Measurements from ENCODE around the gene TARP.
"Not testable (repeated sequence)": the region's sequence is repeated elsewhere in the genome, so short reads cannot be mapped to it uniquely, and the experiment has no call there.

Gene TARP

GRCh38 chr7:38264602-38265001 is 8.8 kb downstream of the TARP start:
- H4K20me1 ChIP-seq (ENCODE audit: insufficient read depth, low read length); H3K23ac ChIP-seq (ENCODE audit: low read depth, low read length); H3K9me3 ChIP-seq (ENCODE audit: control insufficient read depth, insufficient read depth, low read length); dilution Hi-C loops (cut with HindIII; ENCODE audit: low sequenced_read_pairs, unreplicated experiment); in situ Hi-C loops (cut with MboI; ENCODE audit: low sequenced_read_pairs); H4K91ac ChIP-seq (ENCODE audit: insufficient read depth, low read depth, low read length); H3K27ac ChIP-seq (ENCODE audit: insufficient read depth, low read length); H3K14ac ChIP-seq (replicated peaks; ENCODE audit: low read depth, low read length); H2AFZ ChIP-seq (replicated peaks; ENCODE audit: low read length, poor library complexity); H2BK5ac ChIP-seq (ENCODE audit: low read depth, low read length, poor library complexity, severe bottlenecking); H2BK20ac ChIP-seq (ENCODE audit: low read depth, low read length); H4K8ac ChIP-seq (ENCODE audit: low read depth in 2 of 2, low read length in 2 of 2); H2AK9ac ChIP-seq (replicated peaks; ENCODE audit: low read depth, low read length, poor library complexity); H3K56ac ChIP-seq (ENCODE audit: extremely low read depth, insufficient read depth, low read length); H2AK5ac ChIP-seq (ENCODE audit: low read depth, low read length); ATAC-seq (ENCODE audit: low read depth); H3K9ac ChIP-seq (ENCODE audit: low read depth, low read length); H3K4me3 ChIP-seq (ENCODE audit: insufficient read depth, low read depth, low read length); H3K27me3 ChIP-seq (ENCODE audit: control insufficient read depth, insufficient read depth, low read length); DNase-seq; H3K4me2 ChIP-seq (ENCODE audit: low read depth, low read length); H3K36me3 ChIP-seq (ENCODE audit: control insufficient read depth, insufficient read depth, low read length); H2BK15ac ChIP-seq (ENCODE audit: low read depth, low read length); BruUV-seq (replicated peaks); H3K18ac ChIP-seq (ENCODE audit: low read depth, low read length); intact Hi-C loops (cut with micrococcal nuclease); H2BK120ac ChIP-seq (ENCODE audit: low read depth, low read length); H3K79me1 ChIP-seq (ENCODE audit: low read depth in 1 of 2, low read length in 2 of 2); H3K4me1 ChIP-seq (ENCODE audit: control insufficient read depth, insufficient read depth, low read length); H3K4ac ChIP-seq (ENCODE audit: low read depth, low read length); CTCF ChIA-PET; H4K5ac ChIP-seq (ENCODE audit: low read depth, low read length); POLR2A ChIA-PET (ENCODE audit: unreplicated experiment); H3K9me1 ChIP-seq (ENCODE audit: insufficient read depth, low read length): not testable (repeated sequence)
- no CpG with 5 or more reads among the region's 1 CpG for WGBS, 2 experiments (ENCODE audit: extremely low coverage in 2 of 2, insufficient read length in 1 of 2)

- H3K23ac ChIP-seq (ENCODE audit: low read depth, low read length); ATAC-seq (ENCODE audit: low read depth); H3K4me1 ChIP-seq (ENCODE audit: control insufficient read depth, insufficient read depth, low read length); H3K4ac ChIP-seq (ENCODE audit: low read depth, low read length); H2AK5ac ChIP-seq (ENCODE audit: low read depth, low read length); H4K20me1 ChIP-seq (ENCODE audit: insufficient read depth, low read length); CTCF ChIA-PET; H3K14ac ChIP-seq (replicated peaks; ENCODE audit: low read depth, low read length); H3K79me1 ChIP-seq (ENCODE audit: low read depth in 1 of 2, low read length in 2 of 2); H4K8ac ChIP-seq (ENCODE audit: low read depth in 2 of 2, low read length in 2 of 2); H3K27ac ChIP-seq (ENCODE audit: insufficient read depth, low read length); H3K56ac ChIP-seq (ENCODE audit: extremely low read depth, insufficient read depth, low read length); H3K9me1 ChIP-seq (ENCODE audit: insufficient read depth, low read length); H3K9me3 ChIP-seq (ENCODE audit: control insufficient read depth, insufficient read depth, low read length); H4K91ac ChIP-seq (ENCODE audit: insufficient read depth, low read depth, low read length); H2BK15ac ChIP-seq (ENCODE audit: low read depth, low read length); H2AFZ ChIP-seq (replicated peaks; ENCODE audit: low read length, poor library complexity); H2AK9ac ChIP-seq (replicated peaks; ENCODE audit: low read depth, low read length, poor library complexity); H2BK5ac ChIP-seq (ENCODE audit: low read depth, low read length, poor library complexity, severe bottlenecking); DNase-seq; H4K5ac ChIP-seq (ENCODE audit: low read depth, low read length); H3K9ac ChIP-seq (ENCODE audit: low read depth, low read length); H3K4me2 ChIP-seq (ENCODE audit: low read depth, low read length); H2BK120ac ChIP-seq (ENCODE audit: low read depth, low read length); H2BK20ac ChIP-seq (ENCODE audit: low read depth, low read length); POLR2A ChIA-PET (ENCODE audit: unreplicated experiment); H3K36me3 ChIP-seq (ENCODE audit: control insufficient read depth, insufficient read depth, low read length); BruUV-seq (replicated peaks); H3K27me3 ChIP-seq (ENCODE audit: control insufficient read depth, insufficient read depth, low read length); intact Hi-C loops (cut with micrococcal nuclease); H3K4me3 ChIP-seq (ENCODE audit: insufficient read depth, low read depth, low read length); H3K18ac ChIP-seq (ENCODE audit: low read depth, low read length); in situ Hi-C loops (cut with MboI; ENCODE audit: low sequenced_read_pairs); dilution Hi-C loops (cut with HindIII; ENCODE audit: low sequenced_read_pairs, unreplicated experiment): not testable (repeated sequence)
- no CpG with 5 or more reads among the region's 1 CpG for WGBS, 2 experiments (ENCODE audit: extremely low coverage in 2 of 2, insufficient read length in 1 of 2)
These were observed 10.2 kb downstream of the TARP start for GRCh38 chr7:38263274-38263673.
